PC-3 (cell line): ENCODE results near the gene SLC9A3. TPM values are rescaled to one million over a fixed set of nuclear protein-coding genes. Genes with fewer than 3 reads are reported as not detected.

Experiments used
- ATAC-seq: fragments of 200-7000 bp; cut with Tn5 transposase; 2 replicates; pipeline ENCODE4 v1.9.1; 2020; ENCODE audit warnings: mild to moderate bottlenecking, moderate library complexity
- BruUV-seq: library from RNA; stranded (reverse); fragments of 400-500 nt; replicated peaks from 2 replicates; lab custom pipeline; 2021; lab: Mats Ljungman, UMichigan
- CTCF ChIA-PET: fragments of 300-600 bp; sonication (Branson Sonifier 250); formaldehyde crosslinking; loops from one replicate; lab custom pipeline; 2022; ENCODE audit warnings: antibody characterized with exemption; lab: Charles Lee
- POLR2A ChIA-PET: fragments of 300-600 bp; sonication (Branson Sonifier 250); formaldehyde crosslinking; loops from one replicate; lab custom pipeline; 2022; ENCODE audit warnings: antibody characterized with exemption; ENCODE audit not compliant: unreplicated experiment; lab: Charles Lee
- DNase-seq: peaks from one replicate; pipeline ENCODE4 v3.0.0-alpha.2; 2015
- H2AFZ ChIP-seq: fragments of 300-600 bp; sonication (generic); 2 replicates; pipeline ENCODE4 v1.6.0; 2016; ENCODE audit warnings: antibody characterized with exemption, low read length
- H3F3A ChIP-seq: fragments of 300-600 bp; sonication (generic); one replicate; pipeline ENCODE4 v1.6.0; 2017; ENCODE audit warnings: antibody characterized with exemption, low read length, control low read depth, mild to moderate bottlenecking; ENCODE audit not compliant: unreplicated experiment
- H3K27ac ChIP-seq: fragments of 300-600 bp; sonication (generic); 2 replicates; pipeline ENCODE4 v1.5.1; 2016; ENCODE audit warnings: mild to moderate bottlenecking, low read length
- H3K27me3 ChIP-seq: fragments of 300-600 bp; sonication (generic); 2 replicates; pipeline ENCODE4 v1.6.1; 2016; ENCODE audit warnings: low read length, mixed read lengths
- H3K36me3 ChIP-seq: fragments of 300-600 bp; sonication (generic); 2 replicates; pipeline ENCODE4 v1.6.1; 2016; ENCODE audit warnings: low read depth, mixed run types, low read length, mixed read lengths
- H3K4me1 ChIP-seq: fragments of 300-600 bp; sonication (generic); 2 replicates; pipeline ENCODE4 v1.5.1; 2016; ENCODE audit warnings: low read length; ENCODE audit not compliant: insufficient read depth
- H3K4me2 ChIP-seq: fragments of 300-600 bp; sonication (generic); 2 replicates; pipeline ENCODE4 v1.6.0; 2016; ENCODE audit warnings: low read length
- H3K4me3 ChIP-seq: fragments of 300-600 bp; sonication (generic); 2 replicates; pipeline ENCODE4 v1.5.1; 2016; ENCODE audit warnings: mild to moderate bottlenecking, low read length, mixed read lengths
- H3K79me2 ChIP-seq: fragments of 300-600 bp; sonication (generic); 2 replicates; pipeline ENCODE4 v1.6.1; 2017; ENCODE audit warnings: low read length, mixed read lengths
- H3K9ac ChIP-seq: fragments of 300-600 bp; sonication (generic); 2 replicates; pipeline ENCODE4 v1.6.0; 2016; ENCODE audit warnings: mild to moderate bottlenecking, low read length
- H3K9me2 ChIP-seq: fragments of 300-600 bp; sonication (generic); replicated peaks from 2 replicates; pipeline ENCODE4 v1.6.1; 2016; ENCODE audit warnings: mixed run types, low read length, mixed read lengths
- H3K9me3 ChIP-seq: fragments of 300-600 bp; sonication (generic); 2 replicates; pipeline ENCODE4 v1.6.1; 2016; ENCODE audit warnings: low read length, mixed read lengths
- H4K20me1 ChIP-seq: fragments of 300-600 bp; sonication (generic); 2 replicates; pipeline ENCODE4 v1.6.1; 2016; ENCODE audit warnings: low read length, mixed read lengths
- EZH2 ChIP-seq: fragments of 300-600 bp; sonication (generic); IDR thresholded peaks from one replicate; pipeline ENCODE4 v1.6.1; 2017; ENCODE audit warnings: antibody characterized with exemption, mild to moderate bottlenecking, low read length; ENCODE audit not compliant: unreplicated experiment
- EZH2phosphoT487 ChIP-seq: fragments of 300-600 bp; sonication (generic); IDR thresholded peaks from 2 replicates; pipeline ENCODE4 v1.6.1; 2018; ENCODE audit warnings: mild to moderate bottlenecking, antibody characterized with exemption, low read length, borderline replicate concordance
- intact Hi-C: fragments of 100-400 bp; cut with micrococcal nuclease; formaldehyde crosslinking; loops from 2 replicates; pipeline ENCODE4 v1.9.0; 2023
- total RNA-seq: library from RNA; depleted of rRNA; stranded (reverse); fragments of >200 nt; gene quantifications from 2 replicates; pipeline ENCODE4 v1.2.3, GENCODE V29; 2014
- TF ChIP-seq, protein P1 (sequence below): fragments of 300-600 bp; sonication (generic); conservative IDR thresholded peaks from 2 replicates; pipeline ENCODE4 v1.5.1; 2017; ENCODE audit warnings: antibody characterized with exemption, low read depth, mild to moderate bottlenecking, low read length

Gene SLC9A3
- total RNA-seq, 1 experiment from 2014 or later: 4.9 TPM

DNA sequence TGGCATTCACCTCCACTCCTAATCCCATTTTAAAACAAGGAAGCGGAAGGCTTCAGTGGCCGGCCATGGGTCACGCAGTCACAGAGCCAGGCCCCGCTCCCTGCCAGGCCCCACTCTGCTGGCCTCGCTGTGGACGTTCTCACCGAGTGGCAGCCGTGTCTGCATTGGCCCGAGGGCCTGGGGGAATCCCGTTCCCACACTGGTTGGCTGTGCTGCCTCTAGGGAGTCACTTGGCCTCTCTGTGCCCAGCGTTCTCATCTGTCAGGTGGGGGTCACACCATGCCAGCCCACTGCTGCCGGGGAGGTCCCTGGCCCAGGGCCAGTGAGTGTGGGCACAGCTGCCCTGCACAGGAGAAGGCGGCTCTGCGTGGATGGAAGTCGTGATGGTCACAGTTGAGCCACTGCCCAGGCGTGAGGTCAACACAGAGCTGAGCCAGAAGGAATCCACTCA is 13.4 kb upstream of the SLC9A3 start:
- Histone ChIP-seq H3F3A (no peaks in the 10 kb centered on the region), H3K9me3 (no peaks in the 10 kb centered on the region), H2AFZ (no peak overlapping the region), H3K27me3 (peaks cover 19% of the 10 kb centered on the region), H3K4me2 (no peak overlapping the region), H4K20me1 (no peaks in the 10 kb centered on the region), H3K79me2 (no peaks in the 10 kb centered on the region), H3K4me3 (no peak overlapping the region), H3K36me3 (no peaks in the 10 kb centered on the region), H3K9me2 (no peaks in the 10 kb centered on the region), H3K9ac (no peak overlapping the region), H3K4me1 (no peaks in the 10 kb centered on the region), H3K27ac (no peak overlapping the region)
- ChIA-PET CTCF (no interaction called here), POLR2A (no interaction called here)
- TF ChIP-seq, protein P1, sequence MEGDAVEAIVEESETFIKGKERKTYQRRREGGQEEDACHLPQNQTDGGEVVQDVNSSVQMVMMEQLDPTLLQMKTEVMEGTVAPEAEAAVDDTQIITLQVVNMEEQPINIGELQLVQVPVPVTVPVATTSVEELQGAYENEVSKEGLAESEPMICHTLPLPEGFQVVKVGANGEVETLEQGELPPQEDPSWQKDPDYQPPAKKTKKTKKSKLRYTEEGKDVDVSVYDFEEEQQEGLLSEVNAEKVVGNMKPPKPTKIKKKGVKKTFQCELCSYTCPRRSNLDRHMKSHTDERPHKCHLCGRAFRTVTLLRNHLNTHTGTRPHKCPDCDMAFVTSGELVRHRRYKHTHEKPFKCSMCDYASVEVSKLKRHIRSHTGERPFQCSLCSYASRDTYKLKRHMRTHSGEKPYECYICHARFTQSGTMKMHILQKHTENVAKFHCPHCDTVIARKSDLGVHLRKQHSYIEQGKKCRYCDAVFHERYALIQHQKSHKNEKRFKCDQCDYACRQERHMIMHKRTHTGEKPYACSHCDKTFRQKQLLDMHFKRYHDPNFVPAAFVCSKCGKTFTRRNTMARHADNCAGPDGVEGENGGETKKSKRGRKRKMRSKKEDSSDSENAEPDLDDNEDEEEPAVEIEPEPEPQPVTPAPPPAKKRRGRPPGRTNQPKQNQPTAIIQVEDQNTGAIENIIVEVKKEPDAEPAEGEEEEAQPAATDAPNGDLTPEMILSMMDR: no peak
- TF ChIP-seq EZH2 (no peak), EZH2phosphoT487 (no peak)
- no peak for DNase-seq
- no TSS peak for BruUV-seq
- no peak for ATAC-seq
- intact Hi-C loops: no loop called here

- TF ChIP-seq, protein P1: no peak
- TF ChIP-seq EZH2phosphoT487 (no peak), EZH2 (no peak)
- Histone ChIP-seq H3K9me3 (no peaks in the 10 kb centered on the region), H4K20me1 (no peaks in the 10 kb centered on the region), H3K9ac (no peak overlapping the region), H3K36me3 (no peaks in the 10 kb centered on the region), H3K79me2 (no peaks in the 10 kb centered on the region), H3K4me1 (no peaks in the 10 kb centered on the region), H3F3A (no peaks in the 10 kb centered on the region), H2AFZ (no peak overlapping the region), H3K4me2 (no peak overlapping the region), H3K4me3 (no peak overlapping the region), H3K9me2 (no peaks in the 10 kb centered on the region), H3K27me3 (peaks cover 19% of the 10 kb centered on the region), H3K27ac (no peak overlapping the region)
- intact Hi-C loops: no loop called here
- no peak for DNase-seq
- CTCF ChIA-PET: no interaction called here
- BruUV-seq: no TSS peak
- no peak for ATAC-seq
- POLR2A ChIA-PET: no interaction called here
These were observed 12.8 kb upstream of the SLC9A3 start for GRCh38 chr5:537098-537497.

- Histone ChIP-seq H3K9me2 (no peaks in the 10 kb centered on the region), H3K4me2 (no peak overlapping the region), H3K4me3 (no peak overlapping the region), H4K20me1 (no peaks in the 10 kb centered on the region), H3K36me3 (no peaks in the 10 kb centered on the region), H3K27me3 (peaks cover 25% of the 10 kb centered on the region), H3K27ac (no peak overlapping the region), H3K4me1 (no peaks in the 10 kb centered on the region), H3K79me2 (no peaks in the 10 kb centered on the region), H3K9me3 (no peaks in the 10 kb centered on the region), H3K9ac (no peak overlapping the region), H3F3A (no peaks in the 10 kb centered on the region), H2AFZ (no peak overlapping the region)
- ATAC-seq: no peak
- intact Hi-C loops: no loop called here
- no TSS peak for BruUV-seq
- POLR2A ChIA-PET: no interaction called here
- DNase-seq: no peak
- TF ChIP-seq EZH2 (no peak), EZH2phosphoT487 (no peak)
- TF ChIP-seq, protein P1: no peak
- CTCF ChIA-PET: no interaction called here
These were observed 11.8 kb upstream of the SLC9A3 start for GRCh38 chr5:535846-536698.
